ENCODE measurements around the gene SDR42E2.

DNA sequence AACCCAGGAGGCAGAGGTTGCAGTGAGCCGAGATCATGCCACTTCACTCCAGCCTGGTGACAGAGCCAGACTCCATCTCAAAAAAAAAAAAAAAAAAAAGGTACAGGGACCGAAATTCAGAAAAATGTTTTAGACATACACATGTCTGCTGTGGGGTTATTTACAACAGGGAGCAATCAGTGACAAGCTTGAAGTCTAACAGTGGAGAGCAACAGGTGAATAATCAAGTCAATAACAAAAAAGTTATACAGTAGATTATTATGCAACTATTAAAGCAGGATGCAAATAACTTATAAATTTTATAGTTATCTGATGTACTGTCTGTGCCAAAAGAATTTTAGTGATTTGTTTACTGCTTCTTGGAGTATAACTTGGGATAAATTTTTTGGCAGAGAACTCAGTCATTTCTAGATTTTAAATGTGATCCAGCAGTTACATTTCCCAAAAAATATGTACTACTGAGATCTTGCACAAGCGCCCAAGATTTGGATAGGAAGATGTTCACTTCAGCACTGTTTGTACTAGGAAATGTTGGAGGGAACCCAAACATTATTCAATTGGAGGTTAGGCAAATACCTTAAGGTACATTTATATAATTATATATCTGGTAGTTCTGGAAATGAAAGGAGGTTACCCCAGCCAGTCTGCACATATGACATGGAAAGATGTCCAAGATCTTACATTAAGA, 77.9 kb downstream of the SDR42E2 start:
- no peak for TF ChIP-seq POLR2A (IDR thresholded peaks at IDR 0.05)
- TF ChIP-seq, protein P1, sequence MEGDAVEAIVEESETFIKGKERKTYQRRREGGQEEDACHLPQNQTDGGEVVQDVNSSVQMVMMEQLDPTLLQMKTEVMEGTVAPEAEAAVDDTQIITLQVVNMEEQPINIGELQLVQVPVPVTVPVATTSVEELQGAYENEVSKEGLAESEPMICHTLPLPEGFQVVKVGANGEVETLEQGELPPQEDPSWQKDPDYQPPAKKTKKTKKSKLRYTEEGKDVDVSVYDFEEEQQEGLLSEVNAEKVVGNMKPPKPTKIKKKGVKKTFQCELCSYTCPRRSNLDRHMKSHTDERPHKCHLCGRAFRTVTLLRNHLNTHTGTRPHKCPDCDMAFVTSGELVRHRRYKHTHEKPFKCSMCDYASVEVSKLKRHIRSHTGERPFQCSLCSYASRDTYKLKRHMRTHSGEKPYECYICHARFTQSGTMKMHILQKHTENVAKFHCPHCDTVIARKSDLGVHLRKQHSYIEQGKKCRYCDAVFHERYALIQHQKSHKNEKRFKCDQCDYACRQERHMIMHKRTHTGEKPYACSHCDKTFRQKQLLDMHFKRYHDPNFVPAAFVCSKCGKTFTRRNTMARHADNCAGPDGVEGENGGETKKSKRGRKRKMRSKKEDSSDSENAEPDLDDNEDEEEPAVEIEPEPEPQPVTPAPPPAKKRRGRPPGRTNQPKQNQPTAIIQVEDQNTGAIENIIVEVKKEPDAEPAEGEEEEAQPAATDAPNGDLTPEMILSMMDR (IDR thresholded peaks at IDR 0.05), result no peak

Data from Peyer's patch (tissue), 4 donors.